CD4-positive, alpha-beta T cell treated with Interleukin-12 subunit alpha and Interleukin-12 subunit beta, for 1 hour (primary cell): ENCODE results near the gene ZDHHC1.
A peak's percentile ranks its signal among the peaks of the same experiment; 100 is the strongest.
"Not testable (repeated sequence)": the region's sequence is repeated elsewhere in the genome, so short reads cannot be mapped to it uniquely, and the experiment has no call there.

Experiments
- DNase-seq: peaks from one replicate; pipeline ENCODE4 v3.0.0-alpha.2; 2020

Gene ZDHHC1

GRCh38 chr16:67430504-67430976 is 14.3 kb upstream of the ZDHHC1 start:
- no peak for DNase-seq

- no peak for DNase-seq
These were observed 13.7 kb upstream of the ZDHHC1 start for GRCh38 chr16:67429799-67430503.

GRCh38 chr16:67429053-67429798 is 12.9 kb upstream of the ZDHHC1 start:
- no peak for DNase-seq

- peak; percentile 55 for DNase-seq
These were observed 12.0 kb upstream of the ZDHHC1 start for GRCh38 chr16:67428146-67428731.

- no peak for DNase-seq
These were observed 10.7 kb upstream of the ZDHHC1 start for GRCh38 chr16:67426950-67427349.

GRCh38 chr16:67426022-67426421 is 9.7 kb upstream of the ZDHHC1 start:
- DNase-seq, result no peak

GRCh38 chr16:67425580-67425979 is 9.3 kb upstream of the ZDHHC1 start:
- no peak for DNase-seq

- DNase-seq, result no peak
These were observed 8.8 kb upstream of the ZDHHC1 start for GRCh38 chr16:67425061-67425460.

- DNase-seq, result no peak
These were observed 8.0 kb upstream of the ZDHHC1 start for GRCh38 chr16:67424261-67424615.

- DNase-seq, result no peak
These were observed 7.5 kb upstream of the ZDHHC1 start for GRCh38 chr16:67423611-67424260.

- DNase-seq, result no peak
These were observed 6.7 kb upstream of the ZDHHC1 start for GRCh38 chr16:67423015-67423414.

- no peak for DNase-seq
These were observed 4.8 kb upstream of the ZDHHC1 start for GRCh38 chr16:67421030-67421429.

- no peak for DNase-seq
These were observed 3.7 kb upstream of the ZDHHC1 start for GRCh38 chr16:67419931-67420330.

GRCh38 chr16:67419502-67419901 is 3.2 kb upstream of the ZDHHC1 start:
- DNase-seq, result no peak

- DNase-seq, result no peak
These were observed 1.2 kb upstream of the ZDHHC1 start for GRCh38 chr16:67417333-67418061.

- not testable (repeated sequence) for DNase-seq
These were observed 856 bp downstream of the ZDHHC1 start for GRCh38 chr16:67415421-67415820.

GRCh38 chr16:67413978-67414911 is 2.0 kb downstream of the ZDHHC1 start:
- no peak for DNase-seq

GRCh38 chr16:67412294-67412693 is 4.0 kb downstream of the ZDHHC1 start:
- DNase-seq, result no peak

GRCh38 chr16:67411339-67411738 is 4.9 kb downstream of the ZDHHC1 start:
- DNase-seq, result no peak

- DNase-seq, result no peak
These were observed 6.6 kb downstream of the ZDHHC1 start for GRCh38 chr16:67409631-67410030.

- DNase-seq, result no peak
These were observed 8.4 kb downstream of the ZDHHC1 start for GRCh38 chr16:67407788-67408452.
